NCI-H2081 treated with DMSO at 0.1 percent for 48 hours (cell line): ENCODE measurements around the gene CTXN2.

ENCODE experiments used
- DNase-seq: peaks from one replicate; lab custom pipeline; 2025; lab: John Stamatoyannopoulos, UW

The CTXN2 gene

GRCh38 chr15:48191574-48192225, at the start of gene CTXN2:
Gene CTXN2 (plus strand): TSS chr15:48191665. CDS start chr15:48201301, 9,636 bp downstream.
- no peak for DNase-seq

- no peak for DNase-seq
Observed at GRCh38 chr15:48143856-48144255, 47.6 kb upstream of the CTXN2 start.

GRCh38 chr15:48144889-48145288, 46.6 kb upstream of the CTXN2 start:
- DNase-seq: no peak

GRCh38 chr15:48145923-48146322, 45.5 kb upstream of the CTXN2 start:
- DNase-seq: no peak

GRCh38 chr15:48147358-48147757, 44.1 kb upstream of the CTXN2 start:
- DNase-seq: no peak

GRCh38 chr15:48149858-48150257, 41.6 kb upstream of the CTXN2 start:
- no peak for DNase-seq

- no peak for DNase-seq
Observed at GRCh38 chr15:48153526-48153925, 37.9 kb upstream of the CTXN2 start.

- DNase-seq: no peak
Observed at GRCh38 chr15:48168616-48169015, 22.8 kb upstream of the CTXN2 start.

GRCh38 chr15:48170981-48171380, 20.5 kb upstream of the CTXN2 start:
- DNase-seq: no peak

- no peak for DNase-seq
Observed at GRCh38 chr15:48175126-48175525, 16.3 kb upstream of the CTXN2 start.

GRCh38 chr15:48176112-48176511, 15.4 kb upstream of the CTXN2 start:
- no peak for DNase-seq

GRCh38 chr15:48176957-48177356, 14.5 kb upstream of the CTXN2 start:
- DNase-seq: no peak

GRCh38 chr15:48177383-48177765, 14.1 kb upstream of the CTXN2 start:
- peak; percentile 38 for DNase-seq

GRCh38 chr15:48177766-48178647, 13.5 kb upstream of the CTXN2 start, which contains the start of gene MYEF2:
Gene MYEF2 (minus strand): TSS chr15:48178295. CDS start chr15:48178237, 58 bp downstream.
- peak; percentile 24 for DNase-seq

- DNase-seq: no peak
Observed at GRCh38 chr15:48178648-48178931, 12.9 kb upstream of the CTXN2 start.

- no peak for DNase-seq
Observed at GRCh38 chr15:48182749-48183148, 8.7 kb upstream of the CTXN2 start.

- no peak for DNase-seq
Observed at GRCh38 chr15:48185529-48185928, 5.9 kb upstream of the CTXN2 start.

GRCh38 chr15:48186271-48186670, 5.2 kb upstream of the CTXN2 start:
- DNase-seq: no peak

- DNase-seq: no peak
Observed at GRCh38 chr15:48190932-48191573, 412 bp upstream of the CTXN2 start.

GRCh38 chr15:48202068-48202467, 10.6 kb downstream of the CTXN2 start:
- no peak for DNase-seq

GRCh38 chr15:48205981-48206380, 14.5 kb downstream of the CTXN2 start, which contains the start of gene SLC12A1:
Gene SLC12A1 (plus strand): TSS chr15:48206302. CDS start chr15:48207720, 1,418 bp downstream.
- no peak for DNase-seq

GRCh38 chr15:48221261-48221660, 29.8 kb downstream of the CTXN2 start:
- DNase-seq: no peak

- peak; percentile 10 for DNase-seq
Observed at GRCh38 chr15:48221885-48222284, 30.4 kb downstream of the CTXN2 start.
